HEK293 (cell line): Measurements from ENCODE around the gene TTLL10.

ENCODE experiments used
- CTCF ChIA-PET: fragments of 350-600 bp; formaldehyde crosslinking; extraction: SDS; loops from one replicate; lab custom pipeline; 2021; ENCODE audit warnings: antibody characterized with exemption; lab: Yijun Ruan, JAX
- POLR2A ChIA-PET: fragments of 300-600 bp; formaldehyde crosslinking; extraction: SDS; loops from one replicate; lab custom pipeline; 2020; ENCODE audit warnings: antibody characterized with exemption, inconsistent platforms; lab: Yijun Ruan, JAX
- H3K27ac ChIP-seq: fragments of 200-500 bp; sonication (Bioruptor generic); 2 replicates; pipeline ENCODE4 v1.5.1; 2014; ENCODE audit warnings: low read depth, low read length, control low read depth, inconsistent platforms; ENCODE audit errors: extremely low read depth
- H3K36me3 ChIP-seq, 2 experiments: fragments of 200-500 bp in 1 of 2; sonication (Bioruptor generic) in 1 of 2; 1 replicate in 1 of 2; 2 replicates in 1 of 2; pipeline ENCODE4 v1.5.1; 2014 to 2017; ENCODE audit warnings: inconsistent platforms in 2 of 2, low read length in 2 of 2; ENCODE audit not compliant: control insufficient read depth in 2 of 2, insufficient read depth in 1 of 2
- H3K4me1 ChIP-seq: fragments of 200-500 bp; sonication (Bioruptor generic); 2 replicates; pipeline ENCODE4 v1.5.1; 2014; ENCODE audit warnings: mild to moderate bottlenecking, low read length, inconsistent platforms; ENCODE audit not compliant: control insufficient read depth, insufficient read depth
- H3K4me3 ChIP-seq: 2 replicates; pipeline ENCODE4 v1.5.1; 2011; ENCODE audit warnings: low read depth, mild to moderate bottlenecking, control low read depth, low read length, moderate library complexity
- H3K9me3 ChIP-seq: fragments of 200-500 bp; sonication (Bioruptor generic); 2 replicates; pipeline ENCODE4 v1.5.1; 2014; ENCODE audit warnings: low read depth, low read length, inconsistent platforms; ENCODE audit not compliant: control insufficient read depth, insufficient read depth
- EGR2 ChIP-seq: fragments of 450-650 bp; formaldehyde crosslinking; IDR thresholded peaks from 2 replicates; pipeline ENCODE4 v1.5.1; 2016; ENCODE audit warnings: low read depth, missing biosample characterization, missing genetic modification characterization
- FEZF1 ChIP-seq: fragments of 450-650 bp; formaldehyde crosslinking; IDR thresholded peaks from 2 replicates; pipeline ENCODE4 v1.5.1; 2016; ENCODE audit warnings: missing biosample characterization, missing genetic modification characterization
- RBAK ChIP-seq: fragments of 450-650 bp; formaldehyde crosslinking; IDR thresholded peaks from 2 replicates; pipeline ENCODE4 v1.5.1; 2016; ENCODE audit warnings: missing biosample characterization, missing genetic modification characterization
- ZFHX2 ChIP-seq: fragments of 450-650 bp; formaldehyde crosslinking; conservative IDR thresholded peaks from 2 replicates; pipeline ENCODE4 v1.5.1; 2016; ENCODE audit warnings: missing biosample characterization, missing genetic modification characterization
- ZFP69B ChIP-seq: fragments of 450-650 bp; formaldehyde crosslinking; IDR thresholded peaks from 2 replicates; pipeline ENCODE4 v1.5.1; 2016; ENCODE audit warnings: missing biosample characterization, missing genetic modification characterization
- ZNF140 ChIP-seq: fragments of 450-650 bp; formaldehyde crosslinking; IDR thresholded peaks from 2 replicates; pipeline ENCODE4 v1.5.1; 2016; ENCODE audit warnings: missing biosample characterization, missing genetic modification characterization
- ZNF23 ChIP-seq: fragments of 450-650 bp; formaldehyde crosslinking; IDR thresholded peaks from 2 replicates; pipeline ENCODE4 v1.5.1; 2016; ENCODE audit warnings: missing biosample characterization, missing genetic modification characterization, borderline replicate concordance
- ZNF366 ChIP-seq: fragments of 450-650 bp; formaldehyde crosslinking; conservative IDR thresholded peaks from 2 replicates; pipeline ENCODE4 v1.5.1; 2016; ENCODE audit warnings: missing biosample characterization, missing genetic modification characterization
- ZNF37A ChIP-seq: fragments of 450-650 bp; IDR thresholded peaks from 2 replicates; pipeline ENCODE4 v1.5.1; 2018; ENCODE audit warnings: missing biosample characterization, missing genetic modification characterization
- ZNF48 ChIP-seq: fragments of 450-650 bp; formaldehyde crosslinking; IDR thresholded peaks from 2 replicates; pipeline ENCODE4 v1.5.1; 2016; ENCODE audit warnings: missing biosample characterization, missing genetic modification characterization
- ZNF529 ChIP-seq: fragments of 450-650 bp; formaldehyde crosslinking; IDR thresholded peaks from 2 replicates; pipeline ENCODE4 v1.5.1; 2017; ENCODE audit warnings: missing genetic modification characterization, missing biosample characterization; ENCODE audit not compliant: insufficient replicate concordance
- ZNF658 ChIP-seq: fragments of 450-650 bp; formaldehyde crosslinking; IDR thresholded peaks from 2 replicates; pipeline ENCODE4; 2016; ENCODE audit warnings: missing biosample characterization, missing genetic modification characterization
- ZNF677 ChIP-seq: fragments of 450-650 bp; IDR thresholded peaks from 2 replicates; pipeline ENCODE4 v1.5.0; 2018; ENCODE audit warnings: missing biosample characterization, mild to moderate bottlenecking, missing genetic modification characterization, moderate library complexity
- ZNF777 ChIP-seq: fragments of 450-650 bp; formaldehyde crosslinking; IDR thresholded peaks from 2 replicates; pipeline ENCODE4 v1.5.1; 2017; ENCODE audit warnings: missing biosample characterization, missing genetic modification characterization, borderline replicate concordance
- ZXDB ChIP-seq: fragments of 450-650 bp; formaldehyde crosslinking; IDR thresholded peaks from 2 replicates; pipeline ENCODE4 v1.5.1; 2016; ENCODE audit warnings: missing biosample characterization, missing genetic modification characterization
- TF ChIP-seq, protein P1 (sequence below): fragments of 450-650 bp; formaldehyde crosslinking; IDR thresholded peaks from 2 replicates; pipeline ENCODE4 v1.5.1; 2016; ENCODE audit warnings: missing biosample characterization, missing genetic modification characterization, borderline replicate concordance
- TF ChIP-seq, protein P2 (sequence below): IDR thresholded peaks from 2 replicates; pipeline ENCODE4 v1.6.1; 2011; ENCODE audit warnings: mild to moderate bottlenecking, low read depth, low read length, borderline replicate concordance
- TF ChIP-seq, protein P3 (sequence below): fragments of 450-650 bp; formaldehyde crosslinking; IDR thresholded peaks from 2 replicates; pipeline ENCODE4 v1.5.1; 2016; ENCODE audit warnings: missing biosample characterization, missing genetic modification characterization
- TF ChIP-seq, protein P4 (sequence below): fragments of 450-650 bp; formaldehyde crosslinking; IDR thresholded peaks from 2 replicates; pipeline ENCODE4 v1.5.1; 2017; ENCODE audit warnings: missing biosample characterization, mild to moderate bottlenecking, missing genetic modification characterization, moderate library complexity
- TF ChIP-seq, protein P5 (sequence below): fragments of 450-650 bp; formaldehyde crosslinking; IDR thresholded peaks from 2 replicates; pipeline ENCODE4 v1.5.1; 2016; ENCODE audit warnings: missing biosample characterization, missing genetic modification characterization, borderline replicate concordance

TTLL10 gene

DNA sequence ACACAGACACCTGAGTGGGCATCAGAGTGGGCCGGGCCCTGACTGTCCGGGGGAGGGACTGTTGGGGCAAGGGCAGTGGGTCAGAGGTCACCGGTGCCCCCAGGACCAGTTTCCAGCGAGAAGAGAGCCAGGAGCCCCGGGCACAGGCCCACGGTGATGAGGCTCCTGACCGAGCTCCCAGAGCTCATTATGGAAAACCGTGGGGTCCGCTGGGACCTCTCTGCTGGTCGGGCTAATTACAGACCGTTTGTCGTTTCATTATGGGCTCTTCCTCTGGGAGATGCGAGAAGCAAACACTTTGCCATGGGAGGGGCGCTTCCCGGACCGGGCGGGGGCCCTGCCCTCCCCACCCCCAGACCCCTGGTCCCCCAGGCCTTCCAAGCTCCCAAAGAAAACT, 12.0 kb upstream of the TTLL10 start:
- ChIA-PET CTCF (no interaction called here), POLR2A (no interaction called here)
- H3K9me3 ChIP-seq: no peaks in the 10 kb centered on the region
- H3K27ac ChIP-seq: no peak overlapping the region
- no peaks in the 10 kb centered on the region for H3K36me3 ChIP-seq
- H3K4me1 ChIP-seq: peaks cover 6% of the 10 kb centered on the region; the same call in 1 of the 2 replicates
- H3K4me3 ChIP-seq: no peak overlapping the region
- TF ChIP-seq, protein P1, sequence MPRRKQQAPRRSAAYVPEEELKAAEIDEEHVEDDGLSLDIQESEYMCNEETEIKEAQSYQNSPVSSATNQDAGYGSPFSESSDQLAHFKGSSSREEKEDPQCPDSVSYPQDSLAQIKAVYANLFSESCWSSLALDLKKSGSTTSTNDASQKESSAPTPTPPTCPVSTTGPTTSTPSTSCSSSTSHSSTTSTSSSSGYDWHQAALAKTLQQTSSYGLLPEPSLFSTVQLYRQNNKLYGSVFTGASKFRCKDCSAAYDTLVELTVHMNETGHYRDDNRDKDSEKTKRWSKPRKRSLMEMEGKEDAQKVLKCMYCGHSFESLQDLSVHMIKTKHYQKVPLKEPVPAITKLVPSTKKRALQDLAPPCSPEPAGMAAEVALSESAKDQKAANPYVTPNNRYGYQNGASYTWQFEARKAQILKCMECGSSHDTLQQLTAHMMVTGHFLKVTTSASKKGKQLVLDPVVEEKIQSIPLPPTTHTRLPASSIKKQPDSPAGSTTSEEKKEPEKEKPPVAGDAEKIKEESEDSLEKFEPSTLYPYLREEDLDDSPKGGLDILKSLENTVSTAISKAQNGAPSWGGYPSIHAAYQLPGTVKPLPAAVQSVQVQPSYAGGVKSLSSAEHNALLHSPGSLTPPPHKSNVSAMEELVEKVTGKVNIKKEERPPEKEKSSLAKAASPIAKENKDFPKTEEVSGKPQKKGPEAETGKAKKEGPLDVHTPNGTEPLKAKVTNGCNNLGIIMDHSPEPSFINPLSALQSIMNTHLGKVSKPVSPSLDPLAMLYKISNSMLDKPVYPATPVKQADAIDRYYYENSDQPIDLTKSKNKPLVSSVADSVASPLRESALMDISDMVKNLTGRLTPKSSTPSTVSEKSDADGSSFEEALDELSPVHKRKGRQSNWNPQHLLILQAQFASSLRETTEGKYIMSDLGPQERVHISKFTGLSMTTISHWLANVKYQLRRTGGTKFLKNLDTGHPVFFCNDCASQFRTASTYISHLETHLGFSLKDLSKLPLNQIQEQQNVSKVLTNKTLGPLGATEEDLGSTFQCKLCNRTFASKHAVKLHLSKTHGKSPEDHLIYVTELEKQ: no peak
- TF ChIP-seq ZFP69B (tag by site-specific recombination): no peak
- TF ChIP-seq ZNF37A (tag by site-specific recombination): no peak
- TF ChIP-seq, protein P2, sequence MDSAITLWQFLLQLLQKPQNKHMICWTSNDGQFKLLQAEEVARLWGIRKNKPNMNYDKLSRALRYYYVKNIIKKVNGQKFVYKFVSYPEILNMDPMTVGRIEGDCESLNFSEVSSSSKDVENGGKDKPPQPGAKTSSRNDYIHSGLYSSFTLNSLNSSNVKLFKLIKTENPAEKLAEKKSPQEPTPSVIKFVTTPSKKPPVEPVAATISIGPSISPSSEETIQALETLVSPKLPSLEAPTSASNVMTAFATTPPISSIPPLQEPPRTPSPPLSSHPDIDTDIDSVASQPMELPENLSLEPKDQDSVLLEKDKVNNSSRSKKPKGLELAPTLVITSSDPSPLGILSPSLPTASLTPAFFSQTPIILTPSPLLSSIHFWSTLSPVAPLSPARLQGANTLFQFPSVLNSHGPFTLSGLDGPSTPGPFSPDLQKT: no peak
- TF ChIP-seq ZNF23 (tag by site-specific recombination): no peak
- no peak for TF ChIP-seq ZXDB (tag by site-specific recombination)
- TF ChIP-seq FEZF1 (tag by site-specific recombination): no peak
- TF ChIP-seq ZNF529 (tag by site-specific recombination): no peak
- TF ChIP-seq RBAK (tag by site-specific recombination): no peak
- TF ChIP-seq ZNF140 (tag by site-specific recombination): no peak
- TF ChIP-seq ZNF777 (tag by site-specific recombination): no peak
- TF ChIP-seq ZNF366 (tag by site-specific recombination): no peak
- TF ChIP-seq, protein P3, sequence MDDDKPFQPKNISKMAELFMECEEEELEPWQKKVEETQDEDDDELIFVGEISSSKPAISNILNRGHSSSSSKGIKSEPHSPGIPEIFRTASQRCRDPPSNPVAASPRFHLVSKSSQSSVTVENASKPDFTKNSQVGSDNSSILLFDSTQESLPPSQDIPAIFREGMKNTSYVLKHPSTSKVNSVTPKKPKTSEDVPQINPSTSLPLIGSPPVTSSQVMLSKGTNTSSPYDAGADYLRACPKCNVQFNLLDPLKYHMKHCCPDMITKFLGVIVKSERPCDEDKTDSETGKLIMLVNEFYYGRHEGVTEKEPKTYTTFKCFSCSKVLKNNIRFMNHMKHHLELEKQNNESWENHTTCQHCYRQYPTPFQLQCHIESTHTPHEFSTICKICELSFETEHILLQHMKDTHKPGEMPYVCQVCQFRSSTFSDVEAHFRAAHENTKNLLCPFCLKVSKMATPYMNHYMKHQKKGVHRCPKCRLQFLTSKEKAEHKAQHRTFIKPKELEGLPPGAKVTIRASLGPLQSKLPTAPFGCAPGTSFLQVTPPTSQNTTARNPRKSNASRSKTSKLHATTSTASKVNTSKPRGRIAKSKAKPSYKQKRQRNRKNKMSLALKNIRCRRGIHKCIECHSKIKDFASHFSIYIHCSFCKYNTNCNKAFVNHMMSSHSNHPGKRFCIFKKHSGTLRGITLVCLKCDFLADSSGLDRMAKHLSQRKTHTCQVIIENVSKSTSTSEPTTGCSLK: no peak
- TF ChIP-seq ZNF48 (tag by site-specific recombination): no peak
- TF ChIP-seq, protein P4, sequence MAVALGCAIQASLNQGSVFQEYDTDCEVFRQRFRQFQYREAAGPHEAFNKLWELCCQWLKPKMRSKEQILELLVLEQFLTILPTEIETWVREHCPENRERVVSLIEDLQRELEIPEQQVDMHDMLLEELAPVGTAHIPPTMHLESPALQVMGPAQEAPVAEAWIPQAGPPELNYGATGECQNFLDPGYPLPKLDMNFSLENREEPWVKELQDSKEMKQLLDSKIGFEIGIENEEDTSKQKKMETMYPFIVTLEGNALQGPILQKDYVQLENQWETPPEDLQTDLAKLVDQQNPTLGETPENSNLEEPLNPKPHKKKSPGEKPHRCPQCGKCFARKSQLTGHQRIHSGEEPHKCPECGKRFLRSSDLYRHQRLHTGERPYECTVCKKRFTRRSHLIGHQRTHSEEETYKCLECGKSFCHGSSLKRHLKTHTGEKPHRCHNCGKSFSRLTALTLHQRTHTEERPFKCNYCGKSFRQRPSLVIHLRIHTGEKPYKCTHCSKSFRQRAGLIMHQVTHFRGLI: no peak
- TF ChIP-seq ZNF677: no peak

DNA sequence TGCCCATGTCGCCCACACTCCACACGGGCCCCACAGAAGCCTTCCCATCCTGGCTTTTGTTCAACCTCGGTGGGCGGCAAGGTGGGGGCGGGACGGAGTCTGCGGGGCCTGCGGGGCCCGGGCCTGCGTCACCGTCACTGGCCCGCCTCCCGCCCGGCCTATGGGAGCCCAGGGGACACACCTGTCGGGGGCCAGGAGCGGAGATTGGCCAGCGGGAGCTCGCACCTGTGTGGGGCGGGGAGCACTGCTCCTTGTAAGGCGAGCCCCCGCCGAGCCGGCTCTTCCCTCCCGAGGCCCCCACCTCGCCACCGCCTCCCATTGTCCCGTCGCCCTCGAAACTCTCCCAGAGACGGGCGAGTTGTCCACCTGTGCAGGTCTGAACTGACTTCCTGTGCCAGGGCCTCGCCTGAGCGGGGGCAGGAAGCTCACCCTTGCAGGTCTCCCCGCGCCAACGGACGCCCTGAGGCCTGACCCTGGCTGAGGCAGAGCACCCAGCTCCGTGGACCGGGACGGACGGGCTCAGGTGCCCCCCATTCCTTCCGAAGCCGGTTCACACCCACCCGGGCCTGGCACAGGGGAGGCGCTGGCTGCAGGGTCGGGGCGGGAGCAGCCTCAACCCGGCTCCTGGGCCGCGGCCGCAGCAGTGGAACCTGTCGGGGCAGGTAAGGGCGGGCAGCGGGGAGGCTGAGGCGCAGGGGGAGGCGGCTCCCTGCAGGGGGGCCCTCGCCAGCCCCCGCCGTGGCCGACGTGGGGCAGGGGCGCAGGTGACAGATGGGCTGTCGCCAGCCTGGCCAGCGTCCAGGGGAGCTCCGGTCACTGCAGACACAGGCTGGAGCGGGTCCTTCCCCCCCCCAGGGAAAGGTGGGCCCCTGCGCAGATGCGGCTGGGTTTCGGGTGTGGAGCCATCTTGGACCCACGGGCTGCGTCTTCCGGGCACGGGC, 10.8 kb upstream of the TTLL10 start:
- Histone ChIP-seq H3K4me1 (peaks cover 2% of the 10 kb centered on the region; the same call in 1 of the 2 replicates), H3K27ac (no peak overlapping the region), H3K4me3 (peak overlapping the region; percentile 29), H3K36me3 (no peaks in the 10 kb centered on the region), H3K9me3 (no peaks in the 10 kb centered on the region)
- TF ChIP-seq, protein P5, sequence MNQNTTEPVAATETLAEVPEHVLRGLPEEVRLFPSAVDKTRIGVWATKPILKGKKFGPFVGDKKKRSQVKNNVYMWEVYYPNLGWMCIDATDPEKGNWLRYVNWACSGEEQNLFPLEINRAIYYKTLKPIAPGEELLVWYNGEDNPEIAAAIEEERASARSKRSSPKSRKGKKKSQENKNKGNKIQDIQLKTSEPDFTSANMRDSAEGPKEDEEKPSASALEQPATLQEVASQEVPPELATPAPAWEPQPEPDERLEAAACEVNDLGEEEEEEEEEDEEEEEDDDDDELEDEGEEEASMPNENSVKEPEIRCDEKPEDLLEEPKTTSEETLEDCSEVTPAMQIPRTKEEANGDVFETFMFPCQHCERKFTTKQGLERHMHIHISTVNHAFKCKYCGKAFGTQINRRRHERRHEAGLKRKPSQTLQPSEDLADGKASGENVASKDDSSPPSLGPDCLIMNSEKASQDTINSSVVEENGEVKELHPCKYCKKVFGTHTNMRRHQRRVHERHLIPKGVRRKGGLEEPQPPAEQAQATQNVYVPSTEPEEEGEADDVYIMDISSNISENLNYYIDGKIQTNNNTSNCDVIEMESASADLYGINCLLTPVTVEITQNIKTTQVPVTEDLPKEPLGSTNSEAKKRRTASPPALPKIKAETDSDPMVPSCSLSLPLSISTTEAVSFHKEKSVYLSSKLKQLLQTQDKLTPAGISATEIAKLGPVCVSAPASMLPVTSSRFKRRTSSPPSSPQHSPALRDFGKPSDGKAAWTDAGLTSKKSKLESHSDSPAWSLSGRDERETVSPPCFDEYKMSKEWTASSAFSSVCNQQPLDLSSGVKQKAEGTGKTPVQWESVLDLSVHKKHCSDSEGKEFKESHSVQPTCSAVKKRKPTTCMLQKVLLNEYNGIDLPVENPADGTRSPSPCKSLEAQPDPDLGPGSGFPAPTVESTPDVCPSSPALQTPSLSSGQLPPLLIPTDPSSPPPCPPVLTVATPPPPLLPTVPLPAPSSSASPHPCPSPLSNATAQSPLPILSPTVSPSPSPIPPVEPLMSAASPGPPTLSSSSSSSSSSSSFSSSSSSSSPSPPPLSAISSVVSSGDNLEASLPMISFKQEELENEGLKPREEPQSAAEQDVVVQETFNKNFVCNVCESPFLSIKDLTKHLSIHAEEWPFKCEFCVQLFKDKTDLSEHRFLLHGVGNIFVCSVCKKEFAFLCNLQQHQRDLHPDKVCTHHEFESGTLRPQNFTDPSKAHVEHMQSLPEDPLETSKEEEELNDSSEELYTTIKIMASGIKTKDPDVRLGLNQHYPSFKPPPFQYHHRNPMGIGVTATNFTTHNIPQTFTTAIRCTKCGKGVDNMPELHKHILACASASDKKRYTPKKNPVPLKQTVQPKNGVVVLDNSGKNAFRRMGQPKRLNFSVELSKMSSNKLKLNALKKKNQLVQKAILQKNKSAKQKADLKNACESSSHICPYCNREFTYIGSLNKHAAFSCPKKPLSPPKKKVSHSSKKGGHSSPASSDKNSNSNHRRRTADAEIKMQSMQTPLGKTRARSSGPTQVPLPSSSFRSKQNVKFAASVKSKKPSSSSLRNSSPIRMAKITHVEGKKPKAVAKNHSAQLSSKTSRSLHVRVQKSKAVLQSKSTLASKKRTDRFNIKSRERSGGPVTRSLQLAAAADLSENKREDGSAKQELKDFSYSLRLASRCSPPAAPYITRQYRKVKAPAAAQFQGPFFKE (tag by site-specific recombination): no peak
- TF ChIP-seq ZNF658 (tag by site-specific recombination) (no peak), ZFHX2 (tag by site-specific recombination) (peak; percentile 84), EGR2 (tag by site-specific recombination) (peak; percentile 75)
- POLR2A ChIA-PET: no interaction called here
- CTCF ChIA-PET: no interaction called here
